DMS153 treated with DMSO at 0.1 percent for 48 hours (cell line): Measurements from ENCODE around the gene HS3ST4.

ENCODE experiments used
- DNase-seq: peaks from one replicate; lab custom pipeline; 2025; ENCODE audit not compliant: unreplicated experiment; lab: John Stamatoyannopoulos, UW

HS3ST4 gene

DNA sequence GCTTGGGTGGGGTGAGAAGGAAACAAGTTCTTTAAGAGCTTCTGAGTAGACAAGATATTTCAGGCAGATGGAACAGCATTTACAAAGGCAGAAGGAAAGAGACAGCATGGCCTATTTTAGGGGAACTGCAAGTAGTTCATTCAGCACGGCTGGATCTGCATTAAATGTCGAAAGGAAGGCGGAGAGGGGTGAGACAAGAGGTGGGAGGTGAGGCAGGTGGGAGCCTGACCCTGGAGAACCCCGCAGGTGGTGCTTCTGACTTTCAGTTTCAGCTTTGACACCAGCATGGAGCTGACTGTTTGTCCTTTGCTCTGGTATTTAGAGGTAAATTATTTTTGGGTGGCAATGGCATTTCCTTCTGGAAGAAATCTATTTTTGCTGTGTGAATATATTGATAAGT is 194.8 kb downstream of the HS3ST4 start:
- DNase-seq: no peak

- DNase-seq: no peak
Measured at GRCh38 chr16:25888868-25889267, 197.1 kb downstream of the HS3ST4 start.

DNA sequence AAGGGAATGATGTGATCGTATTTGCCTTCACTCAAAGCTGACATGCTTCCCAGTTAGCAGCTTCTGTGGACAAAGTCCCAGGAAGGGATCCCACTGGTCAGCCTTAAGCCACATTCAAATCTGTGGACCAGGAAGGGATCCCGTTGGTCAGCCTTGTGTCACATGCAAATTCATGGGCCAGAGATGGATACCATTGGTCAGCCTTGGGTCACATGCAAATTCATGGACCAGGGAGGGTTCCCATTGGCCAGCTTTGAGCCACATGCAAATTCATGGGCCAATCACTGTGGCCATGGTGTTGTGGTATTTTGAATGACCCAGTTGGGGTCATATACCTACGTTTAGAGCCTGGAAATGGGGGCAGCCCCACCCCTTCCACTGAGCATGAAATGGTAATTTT is 201.6 kb downstream of the HS3ST4 start:
- DNase-seq: no peak

DNA sequence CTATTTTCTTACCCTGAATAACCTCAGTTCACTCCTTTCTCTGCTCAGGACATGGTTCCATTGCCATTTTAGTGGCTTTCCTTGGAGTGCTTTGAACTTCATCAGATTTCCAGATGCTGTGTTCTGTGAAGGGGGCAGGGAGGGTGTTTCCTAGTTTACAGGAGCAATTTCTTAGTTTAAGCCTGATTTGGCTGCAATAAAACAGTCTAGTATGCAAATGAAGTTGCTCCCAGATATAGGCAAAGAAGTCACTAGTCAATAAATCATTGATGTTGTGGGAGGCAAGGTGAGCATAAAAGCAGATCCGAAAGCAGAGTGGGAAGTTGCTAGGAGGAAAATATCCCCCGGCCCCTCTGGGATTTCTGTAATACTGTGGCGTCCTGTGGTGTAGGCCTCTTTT is 202.3 kb downstream of the HS3ST4 start:
- no peak for DNase-seq

GRCh38 chr16:25895380-25895779 is 203.6 kb downstream of the HS3ST4 start:
- DNase-seq: no peak

GRCh38 chr16:25896411-25896810 is 204.7 kb downstream of the HS3ST4 start:
- DNase-seq: no peak

DNA sequence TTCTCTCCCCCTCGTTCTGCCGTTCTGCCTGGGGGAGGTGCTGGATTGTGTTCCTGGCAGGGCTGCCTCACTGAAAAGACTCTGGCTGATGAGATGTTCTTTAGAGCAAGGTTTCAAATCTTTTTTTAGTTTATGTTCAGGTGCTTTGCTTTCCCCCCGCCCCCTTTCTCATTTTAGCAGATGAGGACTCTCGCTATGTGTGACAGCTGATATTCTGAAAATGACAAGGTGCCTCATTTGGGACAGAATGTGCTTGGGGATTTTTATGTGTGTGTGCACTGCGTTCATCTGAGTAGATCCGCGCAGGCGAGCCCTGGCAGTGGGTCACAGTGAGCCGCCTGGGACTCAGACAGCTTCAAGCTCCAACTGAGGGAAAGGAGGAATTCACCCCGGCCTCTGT is 205.9 kb downstream of the HS3ST4 start:
- no peak for DNase-seq

GRCh38 chr16:25905810-25906209 is 214.1 kb downstream of the HS3ST4 start:
- no peak for DNase-seq

- DNase-seq: no peak
Measured at GRCh38 chr16:25910971-25911370, 219.2 kb downstream of the HS3ST4 start.

- no peak for DNase-seq
Measured at GRCh38 chr16:25912321-25912720, 220.6 kb downstream of the HS3ST4 start.

- no peak for DNase-seq
Measured at GRCh38 chr16:25914357-25914962, 222.7 kb downstream of the HS3ST4 start.

DNA sequence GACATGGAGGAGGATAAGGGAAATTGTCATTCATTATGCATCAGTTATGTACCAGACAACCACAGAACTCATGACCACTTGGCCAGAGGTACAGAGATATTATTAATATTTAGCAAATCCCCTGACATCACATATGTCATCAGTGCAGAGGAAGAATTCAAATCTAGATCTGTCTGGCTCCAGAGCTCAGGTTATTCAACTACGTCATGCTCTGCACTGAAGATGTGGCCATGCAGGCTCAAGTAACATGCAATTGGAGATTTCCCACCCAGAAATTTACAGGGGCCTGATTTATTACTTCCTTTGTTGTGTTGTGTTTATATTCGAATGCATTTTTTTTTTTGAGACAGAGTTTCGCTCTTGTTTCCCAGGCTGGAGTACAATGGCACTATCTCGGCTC is 224.3 kb downstream of the HS3ST4 start:
- DNase-seq: no peak

DNA sequence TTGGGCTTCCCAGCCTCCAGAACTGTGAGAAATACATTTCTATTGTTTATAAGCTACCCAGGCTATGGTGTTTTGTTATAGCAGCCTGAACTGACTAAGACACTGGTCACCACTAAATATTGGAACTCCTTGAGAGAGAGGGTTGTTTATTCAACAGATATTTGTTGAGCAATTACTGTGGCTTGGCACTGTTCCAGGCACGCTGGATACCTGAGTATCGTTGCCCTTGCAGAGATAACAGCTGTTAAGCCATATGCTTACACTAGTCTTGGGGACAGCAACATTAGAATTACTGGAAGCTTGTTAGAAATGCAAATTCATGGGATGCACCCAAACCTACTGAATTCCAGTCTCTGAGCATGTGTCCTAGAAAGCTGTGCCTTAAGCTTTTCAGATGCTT is 230.7 kb downstream of the HS3ST4 start:
- no peak for DNase-seq

GRCh38 chr16:25925421-25925820 is 233.7 kb downstream of the HS3ST4 start:
- DNase-seq: no peak

GRCh38 chr16:25931473-25932035 is 239.8 kb downstream of the HS3ST4 start:
- DNase-seq: no peak

- DNase-seq: no peak
Measured at GRCh38 chr16:25941800-25942499, 250.2 kb downstream of the HS3ST4 start.

GRCh38 chr16:25950586-25951281 is 259.0 kb downstream of the HS3ST4 start:
- DNase-seq: no peak

- no peak for DNase-seq
Measured at GRCh38 chr16:25951999-25952398, 260.2 kb downstream of the HS3ST4 start.

DNA sequence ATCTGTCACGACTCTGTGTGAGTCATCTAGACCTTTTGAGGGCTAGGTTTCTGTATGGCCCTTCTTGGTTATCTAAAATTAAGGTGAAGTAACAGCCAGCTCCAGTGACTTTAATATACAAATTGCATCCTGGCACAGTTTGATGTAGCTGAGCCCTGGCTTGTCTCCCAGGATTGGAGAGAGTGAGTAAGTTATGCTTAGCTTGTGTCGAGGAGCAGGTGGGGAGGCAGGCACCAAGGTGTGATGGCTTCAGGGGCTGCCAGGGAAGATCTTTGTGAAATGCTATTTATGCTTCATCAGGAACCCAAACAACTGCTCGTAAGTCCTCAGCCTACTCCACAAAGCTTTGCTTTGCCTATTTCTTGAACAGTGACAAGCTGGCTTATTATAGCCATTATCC is 261.2 kb downstream of the HS3ST4 start:
- DNase-seq: no peak

GRCh38 chr16:25957707-25958106 is 265.9 kb downstream of the HS3ST4 start:
- no peak for DNase-seq

DNA sequence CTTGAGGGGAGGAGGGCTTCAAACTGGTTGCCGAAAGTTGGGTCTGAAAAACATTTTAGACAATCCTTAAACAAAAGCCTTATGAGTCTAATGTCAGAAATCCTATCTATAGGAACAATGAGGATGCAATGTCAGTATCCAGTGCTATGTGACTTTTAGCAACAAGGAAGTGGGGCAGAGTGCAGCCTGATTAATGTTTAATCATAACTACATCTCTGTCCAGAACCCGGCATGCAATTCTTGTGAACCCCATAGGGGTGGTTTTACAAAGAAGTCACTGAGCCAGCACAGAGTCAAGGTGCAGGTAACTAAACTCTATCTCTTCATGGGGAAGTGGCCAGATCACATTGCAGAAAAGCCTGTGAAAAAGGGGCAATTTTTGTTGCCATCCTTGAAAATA is 267.5 kb downstream of the HS3ST4 start:
- DNase-seq: no peak
